ENCODE results near the gene HAUS5.

The HAUS5 gene

DNA sequence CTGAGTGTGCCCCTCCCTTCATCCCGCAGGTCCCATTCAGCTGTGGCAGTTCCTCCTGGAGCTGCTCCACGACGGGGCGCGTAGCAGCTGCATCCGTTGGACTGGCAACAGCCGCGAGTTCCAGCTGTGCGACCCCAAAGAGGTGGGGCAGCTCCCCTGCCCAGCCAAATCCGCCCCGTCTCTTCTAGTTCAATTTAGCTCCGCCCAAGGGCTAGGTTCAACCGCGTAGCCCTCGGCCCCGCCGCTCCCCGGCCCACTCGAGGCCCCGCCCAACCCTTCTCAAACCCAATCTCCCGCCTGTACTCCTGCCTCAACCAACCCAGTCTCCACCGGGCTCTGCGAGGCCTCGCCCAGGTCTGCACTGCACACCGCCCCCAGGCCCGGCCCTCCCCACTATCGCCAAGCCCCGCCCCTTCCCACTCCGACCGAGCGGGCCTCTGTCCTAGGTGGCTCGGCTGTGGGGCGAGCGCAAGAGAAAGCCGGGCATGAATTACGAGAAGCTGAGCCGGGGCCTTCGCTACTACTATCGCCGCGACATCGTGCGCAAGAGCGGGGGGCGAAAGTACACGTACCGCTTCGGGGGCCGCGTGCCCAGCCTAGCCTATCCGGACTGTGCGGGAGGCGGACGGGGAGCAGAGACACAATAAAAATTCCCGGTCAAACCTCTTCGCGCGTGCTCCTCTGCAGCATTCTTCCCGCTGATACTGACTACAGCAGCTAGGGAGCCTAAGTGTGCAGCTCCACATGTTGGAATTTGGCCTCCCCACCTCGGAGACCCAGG is 31.9 kb downstream of the HAUS5 start:
- peaks cover 11% of the 10 kb centered on the region for H3K79me2 ChIP-seq (ENCODE audit: insufficient read depth, low read length)
- H2AFZ ChIP-seq (ENCODE audit: low read length), result no peak overlapping the region
- peak overlapping the region; percentile 65 for H3K4me3 ChIP-seq (ENCODE audit: low read depth, low read length, poor library complexity, severe bottlenecking)
- H3K27ac ChIP-seq (ENCODE audit: low read depth, low read length, poor library complexity, severe bottlenecking), result peak overlapping the region; percentile 71
- no peaks in the 10 kb centered on the region for H4K20me1 ChIP-seq (ENCODE audit: insufficient read depth, low read length)
- H3K9me3 ChIP-seq (ENCODE audit: low read length), result no peaks in the 10 kb centered on the region
- peaks cover 44% of the 10 kb centered on the region for H3K4me1 ChIP-seq (ENCODE audit: insufficient read depth, low read length, severe bottlenecking)
- H3K27me3 ChIP-seq (ENCODE audit: insufficient read depth, low read length), result no peaks in the 10 kb centered on the region
- H3K36me3 ChIP-seq (ENCODE audit: insufficient read depth, low read length), result no peaks in the 10 kb centered on the region
- H3K4me2 ChIP-seq (ENCODE audit: low read length), result peak overlapping the region; percentile 68
- TF ChIP-seq EZH2 (IDR thresholded peaks at IDR 0.05; ENCODE audit: borderline replicate concordance, low read length), result no peak
- TF ChIP-seq, protein P1, sequence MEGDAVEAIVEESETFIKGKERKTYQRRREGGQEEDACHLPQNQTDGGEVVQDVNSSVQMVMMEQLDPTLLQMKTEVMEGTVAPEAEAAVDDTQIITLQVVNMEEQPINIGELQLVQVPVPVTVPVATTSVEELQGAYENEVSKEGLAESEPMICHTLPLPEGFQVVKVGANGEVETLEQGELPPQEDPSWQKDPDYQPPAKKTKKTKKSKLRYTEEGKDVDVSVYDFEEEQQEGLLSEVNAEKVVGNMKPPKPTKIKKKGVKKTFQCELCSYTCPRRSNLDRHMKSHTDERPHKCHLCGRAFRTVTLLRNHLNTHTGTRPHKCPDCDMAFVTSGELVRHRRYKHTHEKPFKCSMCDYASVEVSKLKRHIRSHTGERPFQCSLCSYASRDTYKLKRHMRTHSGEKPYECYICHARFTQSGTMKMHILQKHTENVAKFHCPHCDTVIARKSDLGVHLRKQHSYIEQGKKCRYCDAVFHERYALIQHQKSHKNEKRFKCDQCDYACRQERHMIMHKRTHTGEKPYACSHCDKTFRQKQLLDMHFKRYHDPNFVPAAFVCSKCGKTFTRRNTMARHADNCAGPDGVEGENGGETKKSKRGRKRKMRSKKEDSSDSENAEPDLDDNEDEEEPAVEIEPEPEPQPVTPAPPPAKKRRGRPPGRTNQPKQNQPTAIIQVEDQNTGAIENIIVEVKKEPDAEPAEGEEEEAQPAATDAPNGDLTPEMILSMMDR (IDR thresholded peaks at IDR 0.05; ENCODE audit: low read length), result no peak
- H3K9ac ChIP-seq (ENCODE audit: low read length), result peak overlapping the region; percentile 64
- H3F3A ChIP-seq (ENCODE audit: insufficient read depth, low read length), result peaks cover 4% of the 10 kb centered on the region; the same call in 1 of the 2 replicates
- no peaks in the 10 kb centered on the region for H3K9me2 ChIP-seq (ENCODE audit: low read depth, low read length)

DNA sequence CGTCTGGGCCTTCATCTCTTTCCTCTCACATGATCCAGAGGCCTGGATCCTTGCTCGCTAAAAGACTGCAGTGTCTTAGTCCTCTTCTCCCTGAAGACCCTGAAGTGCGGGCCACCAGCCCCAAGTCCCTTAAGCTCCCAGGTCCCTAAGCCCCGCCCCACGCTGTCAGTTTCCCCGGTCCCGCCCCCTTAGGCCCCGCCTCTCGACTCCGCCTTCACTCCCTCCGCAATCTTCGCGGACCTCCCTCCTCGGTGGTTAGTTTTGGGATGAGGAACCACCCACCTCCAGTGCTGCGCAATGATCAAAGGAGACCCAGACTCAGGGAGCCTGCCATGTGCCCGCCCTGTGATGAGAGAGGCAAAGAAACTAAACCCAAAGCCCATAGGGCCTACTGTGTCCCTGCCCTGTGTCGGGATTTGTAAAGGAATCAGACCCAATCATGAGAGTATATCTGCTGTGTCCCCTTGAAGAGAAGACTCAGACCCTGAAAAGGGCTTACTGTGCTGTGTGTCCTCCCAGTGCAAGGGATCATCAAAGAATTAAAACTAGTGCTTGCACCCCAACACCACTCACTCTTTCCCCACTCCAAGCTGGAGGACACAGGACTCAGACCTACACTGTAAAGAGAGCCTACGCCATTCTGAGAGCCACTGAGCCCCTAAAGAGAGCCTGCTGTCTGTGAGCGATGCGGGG is 32.6 kb downstream of the HAUS5 start:
- Histone ChIP-seq H3K9ac (ENCODE audit: low read length) (peak overlapping the region; percentile 51; the same call in 1 of the 2 replicates), H3K9me3 (ENCODE audit: low read length) (no peaks in the 10 kb centered on the region), H3K79me2 (ENCODE audit: insufficient read depth, low read length) (peaks cover 17% of the 10 kb centered on the region), H3K4me1 (ENCODE audit: insufficient read depth, low read length, severe bottlenecking) (peaks cover 51% of the 10 kb centered on the region), H3K4me2 (ENCODE audit: low read length) (peak overlapping the region; percentile 68), H3K36me3 (ENCODE audit: insufficient read depth, low read length) (no peaks in the 10 kb centered on the region), H3K4me3 (ENCODE audit: low read depth, low read length, poor library complexity, severe bottlenecking) (peak overlapping the region; percentile 65), H3F3A (ENCODE audit: insufficient read depth, low read length) (peaks cover 4% of the 10 kb centered on the region; the same call in 1 of the 2 replicates), H3K27ac (ENCODE audit: low read depth, low read length, poor library complexity, severe bottlenecking) (peak overlapping the region; percentile 66), H4K20me1 (ENCODE audit: insufficient read depth, low read length) (no peaks in the 10 kb centered on the region), H2AFZ (ENCODE audit: low read length) (no peak overlapping the region), H3K27me3 (ENCODE audit: insufficient read depth, low read length) (no peaks in the 10 kb centered on the region), H3K9me2 (ENCODE audit: low read depth, low read length) (no peaks in the 10 kb centered on the region)
- TF ChIP-seq, protein P1 (IDR thresholded peaks at IDR 0.05; ENCODE audit: low read length), result no peak
- no peak for TF ChIP-seq EZH2 (IDR thresholded peaks at IDR 0.05; ENCODE audit: borderline replicate concordance, low read length)

DNA sequence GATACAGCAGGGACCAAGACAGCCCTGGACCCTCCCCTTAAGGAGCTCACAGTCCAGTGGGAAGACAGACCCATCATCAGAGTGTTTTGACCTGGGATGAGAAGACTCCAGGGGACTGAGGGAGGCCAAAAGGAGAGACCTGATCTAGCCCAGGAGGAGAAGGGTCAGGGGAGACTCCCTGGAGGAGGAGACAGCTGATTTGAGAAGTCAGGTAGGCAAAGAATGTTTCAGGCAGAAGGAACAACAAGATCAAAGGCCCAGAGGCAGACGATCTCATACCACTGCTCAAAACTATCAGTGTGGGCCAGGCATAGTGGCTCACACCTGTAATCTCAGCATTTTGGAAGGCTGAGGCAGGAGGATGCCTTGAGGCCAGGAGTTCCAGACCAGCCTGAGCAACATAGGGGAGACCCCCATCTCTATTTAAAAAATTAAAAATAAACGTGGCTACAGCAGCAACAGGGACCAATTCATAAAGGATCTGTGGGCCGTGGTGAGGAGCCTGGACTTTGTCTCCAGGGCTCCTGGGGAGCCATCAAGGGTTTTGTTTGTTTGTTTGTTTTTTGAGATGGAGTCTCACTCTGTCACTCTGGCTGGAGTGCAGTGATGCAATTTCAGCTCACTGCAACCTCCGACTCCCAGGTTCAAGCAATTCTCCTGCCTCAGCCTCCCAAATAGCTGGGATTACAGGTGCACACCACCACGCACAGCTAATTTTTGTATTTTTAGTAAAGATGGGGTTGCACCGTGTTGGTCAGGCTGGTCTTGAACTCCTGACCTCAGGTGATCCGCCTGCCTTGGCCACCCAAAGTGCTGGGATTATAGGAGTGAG is 33.4 kb downstream of the HAUS5 start:
- no peak overlapping the region for H2AFZ ChIP-seq (ENCODE audit: low read length)

More for the DNA sequence above, 33.4 kb downstream of the HAUS5 start:
- H3K9ac ChIP-seq (ENCODE audit: low read length), result no peak overlapping the region
- no peak overlapping the region for H3K4me2 ChIP-seq (ENCODE audit: low read length)
- no peaks in the 10 kb centered on the region for H3K9me2 ChIP-seq (ENCODE audit: low read depth, low read length)
- peak overlapping the region; percentile 35 for H3K27ac ChIP-seq (ENCODE audit: low read depth, low read length, poor library complexity, severe bottlenecking)
- no peak overlapping the region for H3K4me3 ChIP-seq (ENCODE audit: low read depth, low read length, poor library complexity, severe bottlenecking)
- H3F3A ChIP-seq (ENCODE audit: insufficient read depth, low read length), result peaks cover 4% of the 10 kb centered on the region; the same call in 1 of the 2 replicates
- peaks cover 52% of the 10 kb centered on the region for H3K4me1 ChIP-seq (ENCODE audit: insufficient read depth, low read length, severe bottlenecking)
- TF ChIP-seq, protein P1 (IDR thresholded peaks at IDR 0.05; ENCODE audit: low read length), result no peak
- no peak for TF ChIP-seq EZH2 (IDR thresholded peaks at IDR 0.05; ENCODE audit: borderline replicate concordance, low read length)
- no peaks in the 10 kb centered on the region for H3K9me3 ChIP-seq (ENCODE audit: low read length)
- no peaks in the 10 kb centered on the region for H3K27me3 ChIP-seq (ENCODE audit: insufficient read depth, low read length)
- H4K20me1 ChIP-seq (ENCODE audit: insufficient read depth, low read length), result no peaks in the 10 kb centered on the region
- peaks cover 5% of the 10 kb centered on the region for H3K36me3 ChIP-seq (ENCODE audit: insufficient read depth, low read length)
- H3K79me2 ChIP-seq (ENCODE audit: insufficient read depth, low read length), result peaks cover 24% of the 10 kb centered on the region

All from OCI-LY1 (cell line).